HEK293T (cell line): ENCODE results near the gene ALPL.

ENCODE experiments used
- ARNT ChIP-seq: fragments of 450-650 bp; IDR thresholded peaks from 2 replicates; pipeline ENCODE4 v1.6.1; 2017; ENCODE audit warnings: mild to moderate bottlenecking
- BHLHE40 ChIP-seq: fragments of 450-650 bp; IDR thresholded peaks from 2 replicates; pipeline ENCODE4 v1.6.1; 2016; ENCODE audit warnings: mild to moderate bottlenecking, moderate library complexity, borderline replicate concordance
- CTBP1 ChIP-seq: fragments of 450-650 bp; IDR thresholded peaks from 2 replicates; pipeline ENCODE4 v1.6.1; 2016; ENCODE audit warnings: borderline replicate concordance
- ELF4 ChIP-seq: fragments of 450-650 bp; IDR thresholded peaks from 2 replicates; pipeline ENCODE4 v1.6.1; 2017; ENCODE audit warnings: antibody characterized with exemption
- FOXA1 ChIP-seq: fragments of 450-650 bp; IDR thresholded peaks from 2 replicates; pipeline ENCODE4 v1.6.1; 2016; ENCODE audit warnings: mild to moderate bottlenecking
- FOXM1 ChIP-seq: fragments of 450-650 bp; IDR thresholded peaks from 2 replicates; pipeline ENCODE4 v1.6.1; 2017; ENCODE audit warnings: mild to moderate bottlenecking, borderline replicate concordance
- LEF1 ChIP-seq: fragments of 450-650 bp; IDR thresholded peaks from 2 replicates; pipeline ENCODE4 v1.6.1; 2017; ENCODE audit warnings: mild to moderate bottlenecking, borderline replicate concordance
- SUZ12 ChIP-seq: fragments of 450-650 bp; IDR thresholded peaks from 2 replicates; pipeline ENCODE4 v1.6.1; 2016; ENCODE audit warnings: mild to moderate bottlenecking
- ZNF384 ChIP-seq: fragments of 450-650 bp; IDR thresholded peaks from 2 replicates; pipeline ENCODE4 v1.6.1; 2016

GRCh38 chr1:21590934-21591333 lies 81.7 kb downstream of the ALPL start:
- TF ChIP-seq SUZ12 (no peak), CTBP1 (no peak), BHLHE40 (no peak), LEF1 (no peak), FOXM1 (no peak), ZNF384 (no peak), ELF4 (no peak), ARNT (no peak), FOXA1 (no peak)
